NT2/D1 (cell line): Measurements from ENCODE around the gene ADARB2.

Experiments used
- SUZ12 ChIP-seq: IDR thresholded peaks from 2 replicates; pipeline ENCODE4 v1.6.1; 2011; ENCODE audit not compliant: insufficient read length, insufficient read depth; ENCODE audit errors: extremely low read depth
- YY1 ChIP-seq: IDR thresholded peaks from 2 replicates; pipeline ENCODE4 v1.6.1; 2011; ENCODE audit not compliant: insufficient read length, insufficient read depth
- ZNF274 ChIP-seq: IDR thresholded peaks from 2 replicates; pipeline ENCODE4 v1.6.1; 2011; ENCODE audit warnings: mild to moderate bottlenecking, low read depth, low read length

GRCh38 chr10:1402816-1403507, 334.4 kb downstream of the ADARB2 start:
- TF ChIP-seq ZNF274, result no peak
- TF ChIP-seq YY1, result no peak
- TF ChIP-seq SUZ12, result no peak
